AG10803 (cell line): ENCODE data around the gene TMEM108.
A peak's percentile ranks its signal among the peaks of the same experiment; 100 is the strongest.

Source experiments
- DNase-seq: peaks from one replicate; pipeline ENCODE4 v3.0.0; 2010; ENCODE audit warnings: low read depth
- H3K4me3 ChIP-seq: 2 replicates; pipeline ENCODE4 v1.5.1; 2011; ENCODE audit warnings: mild to moderate bottlenecking, low read length, control low read depth
- TF ChIP-seq, protein P1 (sequence below): conservative IDR thresholded peaks from 2 replicates; pipeline ENCODE4 v1.5.1; 2011; ENCODE audit warnings: mild to moderate bottlenecking, low read length, control low read depth, inconsistent platforms

The TMEM108 gene

GRCh38 chr3:133209871-133210550 is 171.8 kb downstream of the TMEM108 start:
- TF ChIP-seq, protein P1, sequence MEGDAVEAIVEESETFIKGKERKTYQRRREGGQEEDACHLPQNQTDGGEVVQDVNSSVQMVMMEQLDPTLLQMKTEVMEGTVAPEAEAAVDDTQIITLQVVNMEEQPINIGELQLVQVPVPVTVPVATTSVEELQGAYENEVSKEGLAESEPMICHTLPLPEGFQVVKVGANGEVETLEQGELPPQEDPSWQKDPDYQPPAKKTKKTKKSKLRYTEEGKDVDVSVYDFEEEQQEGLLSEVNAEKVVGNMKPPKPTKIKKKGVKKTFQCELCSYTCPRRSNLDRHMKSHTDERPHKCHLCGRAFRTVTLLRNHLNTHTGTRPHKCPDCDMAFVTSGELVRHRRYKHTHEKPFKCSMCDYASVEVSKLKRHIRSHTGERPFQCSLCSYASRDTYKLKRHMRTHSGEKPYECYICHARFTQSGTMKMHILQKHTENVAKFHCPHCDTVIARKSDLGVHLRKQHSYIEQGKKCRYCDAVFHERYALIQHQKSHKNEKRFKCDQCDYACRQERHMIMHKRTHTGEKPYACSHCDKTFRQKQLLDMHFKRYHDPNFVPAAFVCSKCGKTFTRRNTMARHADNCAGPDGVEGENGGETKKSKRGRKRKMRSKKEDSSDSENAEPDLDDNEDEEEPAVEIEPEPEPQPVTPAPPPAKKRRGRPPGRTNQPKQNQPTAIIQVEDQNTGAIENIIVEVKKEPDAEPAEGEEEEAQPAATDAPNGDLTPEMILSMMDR: no peak
- H3K4me3 ChIP-seq: no peak overlapping the region
- DNase-seq: peak; percentile 51

- TF ChIP-seq, protein P1: no peak
- DNase-seq: no peak
- H3K4me3 ChIP-seq: no peak overlapping the region
Measured at GRCh38 chr3:133210656-133211055, 172.5 kb downstream of the TMEM108 start.

DNA sequence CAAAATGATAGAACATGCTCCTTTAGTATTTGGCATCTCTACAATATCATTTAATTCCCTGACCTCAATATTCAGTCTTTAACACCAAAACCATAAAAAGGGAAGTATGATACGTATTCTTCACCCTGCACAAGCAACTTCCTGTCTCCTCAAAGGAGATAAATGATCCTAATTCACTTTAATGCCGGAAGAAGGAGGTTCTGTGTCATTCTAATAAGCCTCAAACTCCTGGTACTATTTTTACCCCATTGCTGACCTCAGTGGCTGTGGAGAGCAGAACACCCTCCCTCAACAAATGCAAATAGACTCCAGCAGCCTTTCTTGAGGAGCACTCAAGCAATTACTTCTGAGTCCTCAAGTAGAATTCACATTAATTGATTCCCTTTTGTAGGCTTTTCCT is 173.3 kb downstream of the TMEM108 start:
- no peak for DNase-seq
- TF ChIP-seq, protein P1: no peak
- no peak overlapping the region for H3K4me3 ChIP-seq

GRCh38 chr3:133211856-133212255 is 173.7 kb downstream of the TMEM108 start:
- DNase-seq: no peak
- H3K4me3 ChIP-seq: no peak overlapping the region
- TF ChIP-seq, protein P1: no peak

DNA sequence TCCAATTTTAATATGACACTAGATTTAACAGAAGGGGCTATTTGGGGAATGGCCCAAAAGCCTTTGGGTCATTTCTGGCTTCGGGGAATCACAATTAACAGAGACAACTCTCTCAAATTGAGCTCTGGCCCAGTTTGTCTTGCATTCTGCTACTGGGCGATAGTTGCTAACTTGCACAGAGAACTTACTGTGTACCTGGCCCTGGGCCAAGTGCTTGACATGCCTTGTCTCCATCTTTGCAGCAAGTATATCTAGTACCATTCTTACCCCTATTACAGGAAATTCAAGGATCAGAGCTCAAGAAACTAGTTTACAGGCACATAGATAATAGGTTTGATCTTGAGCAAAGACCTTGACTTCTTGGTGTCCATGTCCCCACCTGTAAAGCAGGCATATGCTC is 175.7 kb downstream of the TMEM108 start:
- H3K4me3 ChIP-seq: no peak overlapping the region
- DNase-seq: no peak
- TF ChIP-seq, protein P1: no peak

- H3K4me3 ChIP-seq: no peak overlapping the region
- TF ChIP-seq, protein P1: no peak
- no peak for DNase-seq
Measured at GRCh38 chr3:133227813-133228212, 189.6 kb downstream of the TMEM108 start.

- TF ChIP-seq, protein P1: no peak
- H3K4me3 ChIP-seq: no peak overlapping the region
- DNase-seq: no peak
Measured at GRCh38 chr3:133230195-133230594, 192.0 kb downstream of the TMEM108 start.
